Measurements from ENCODE around the gene LPCAT3.

The LPCAT3 gene

GRCh38 chr12:6943722-6944380 lies 74.4 kb downstream of the LPCAT3 start, which contains the start of the genes C12orf57 and RNU7-1 (continued):
- TF ChIP-seq ZSCAN18 (tag by site-specific recombination; IDR thresholded peaks at IDR 0.05) (no peak), ZNF626 (tag by site-specific recombination; IDR thresholded peaks at IDR 0.05) (no peak), ZNF335 (tag by site-specific recombination; conservative IDR thresholded peaks at IDR 0.05) (no peak; the same call in 1 of the 2 replicates), ZNF26 (tag by site-specific recombination; IDR thresholded peaks at IDR 0.05) (no peak), KLF1 (tag by site-specific recombination; IDR thresholded peaks at IDR 0.05) (no peak; the same call in none of the 2 replicates), ZNF391 (tag by site-specific recombination; IDR thresholded peaks at IDR 0.05; ENCODE audit: borderline replicate concordance, low read depth) (no peak), ZNF426 (tag by site-specific recombination; IDR thresholded peaks at IDR 0.05) (no peak), ZNF777 (tag by site-specific recombination; IDR thresholded peaks at IDR 0.05; ENCODE audit: borderline replicate concordance) (no peak), ZNF132 (tag by site-specific recombination; IDR thresholded peaks at IDR 0.05; ENCODE audit: borderline replicate concordance) (no peak), ZNF449 (tag by site-specific recombination; IDR thresholded peaks at IDR 0.05) (peak; percentile 1; the same call in 1 of the 2 replicates), OSR2 (tag by site-specific recombination; IDR thresholded peaks at IDR 0.05) (peak; percentile 20), SP3 (tag by site-specific recombination; IDR thresholded peaks at IDR 0.05) (peak; percentile 47; the same call in 1 of the 2 replicates), HOXC10 (CRISPR knock-in tag; IDR thresholded peaks at IDR 0.05) (no peak), MZF1 (tag by site-specific recombination; IDR thresholded peaks at IDR 0.05; ENCODE audit: borderline replicate concordance) (peak; percentile 49; the same call in 1 of the 2 replicates), SETDB1 (IDR thresholded peaks at IDR 0.05; ENCODE audit: insufficient read length, low read length) (no peak), KLF8 (tag by site-specific recombination; IDR thresholded peaks at IDR 0.05) (peak; percentile 67), ZNF701 (tag by site-specific recombination; IDR thresholded peaks at IDR 0.05) (no peak), ZNF266 (tag by site-specific recombination; IDR thresholded peaks at IDR 0.05; ENCODE audit: low read depth) (no peak), MEIS1 (CRISPR knock-in tag; IDR thresholded peaks at IDR 0.05; ENCODE audit: borderline replicate concordance) (no peak), ZNF660 (tag by site-specific recombination; IDR thresholded peaks at IDR 0.05) (peak; percentile 97), GFI1B (tag by site-specific recombination; IDR thresholded peaks at IDR 0.05) (peak; percentile 10; the same call in 1 of the 2 replicates), ZNF514 (tag by site-specific recombination; IDR thresholded peaks at IDR 0.05) (no peak), ZNF645 (tag by site-specific recombination; IDR thresholded peaks at IDR 0.05) (peak; percentile 7; the same call in 1 of the 2 replicates), ZNF580 (tag by site-specific recombination; IDR thresholded peaks at IDR 0.05) (peak; percentile 88), ZNF404 (tag by site-specific recombination; IDR thresholded peaks at IDR 0.05) (no peak), PRDM2 (tag by site-specific recombination; IDR thresholded peaks at IDR 0.05; ENCODE audit: borderline replicate concordance) (no peak), SP2 (tag by site-specific recombination; IDR thresholded peaks at IDR 0.05) (peak; percentile 66), BCL11A (tag by site-specific recombination; IDR thresholded peaks at IDR 0.05; ENCODE audit: low read depth) (no peak), ZNF175 (tag by site-specific recombination; IDR thresholded peaks at IDR 0.05) (no peak)

All from HEK293 (cell line).